Vagina (tissue), 2 donors: ENCODE data around the gene ARHGEF38. TPM values are rescaled to one million over a fixed set of nuclear protein-coding genes. Genes with fewer than 3 reads are reported as not detected.
"Not testable (repeated sequence)": the region's sequence is repeated elsewhere in the genome, so short reads cannot be mapped to it uniquely, and the experiment has no call there.

ENCODE experiments used
- DNase-seq, 2 donors: peaks; one replicate each; pipeline ENCODE4 v3.0.0-alpha.2; 2017; ENCODE audit errors: extremely low spot score in 2 of 2
- H3K27ac ChIP-seq: fragments of 200-600 bp; sonication (generic); one replicate; pipeline ENCODE4 v1.5.1; 2019
- H3K27me3 ChIP-seq: fragments of 200-600 bp; sonication (generic); one replicate; pipeline ENCODE4 v1.5.1; 2019
- H3K36me3 ChIP-seq, 2 donors: fragments of 200-600 bp; sonication (generic); one replicate each; pipeline ENCODE4 v1.5.1; 2017 to 2019
- H3K4me1 ChIP-seq: fragments of 200-600 bp; sonication (generic); one replicate; pipeline ENCODE4 v1.5.1; 2019
- H3K4me3 ChIP-seq, 2 donors: fragments of 200-600 bp; sonication (generic); 1 replicate in 1 of 2; 2 replicates in 1 of 2; pipeline ENCODE4 v1.5.1; 2016 to 2019
- H3K9me3 ChIP-seq: fragments of 200-600 bp; sonication (generic); one replicate; pipeline ENCODE4 v1.5.1; 2019
- POLR2A ChIP-seq, 2 donors: fragments of 450-650 bp; IDR thresholded peaks; one replicate each; pipeline ENCODE4 v1.6.1; 2017; ENCODE audit warnings: antibody characterized with exemption in 2 of 2, mild to moderate bottlenecking in 2 of 2, moderate library complexity in 2 of 2
- POLR2AphosphoS5 ChIP-seq, 2 donors: sonication (generic); formaldehyde crosslinking; IDR thresholded peaks; one replicate each; pipeline ENCODE4 v1.9.0; 2017; ENCODE audit warnings: antibody characterized with exemption in 2 of 2, mild to moderate bottlenecking in 2 of 2, low read depth in 1 of 2; ENCODE audit not compliant: insufficient read depth in 1 of 2
- intact Hi-C: fragments of 100-400 bp; cut with DNase I; formaldehyde crosslinking; loops from one replicate; pipeline ENCODE4 v1.15.1; 2023
- total RNA-seq: library from RNA; depleted of rRNA; stranded (reverse); fragments of >200 nt; gene quantifications from one replicate; pipeline ENCODE4 v1.2.3, GENCODE V29; 2016
- TF ChIP-seq, protein P1 (sequence below), 3 experiments: fragments of 450-650 bp in 2 of 3; fragments of 200-600 bp in 1 of 3; sonication (generic) in 1 of 3; IDR thresholded peaks; one replicate each; pipeline ENCODE4 v1.5.1; 2017 to 2019; ENCODE audit warnings: antibody characterized with exemption in 3 of 3, mild to moderate bottlenecking in 2 of 3, moderate library complexity in 2 of 3

The ARHGEF38 gene
- total RNA-seq, 1 donor from 2014 or later = not detected

- H3K27ac ChIP-seq = no peak overlapping the region
- no peaks in the 10 kb centered on the region for H3K4me1 ChIP-seq
- H3K9me3 ChIP-seq = no peaks in the 10 kb centered on the region
- intact Hi-C loops = no loop called here
- DNase-seq = no peak
- H3K36me3 ChIP-seq = peaks cover 0 to 27% of the 10 kb centered on the region in 2 donors
- H3K27me3 ChIP-seq = no peaks in the 10 kb centered on the region
- TF ChIP-seq POLR2AphosphoS5 (IDR thresholded peaks at IDR 0.05; ENCODE audit: insufficient read depth in 1 of 2, low read depth in 1 of 2) = peak in 1 of 2 donors; percentile 33
- TF ChIP-seq, protein P1, sequence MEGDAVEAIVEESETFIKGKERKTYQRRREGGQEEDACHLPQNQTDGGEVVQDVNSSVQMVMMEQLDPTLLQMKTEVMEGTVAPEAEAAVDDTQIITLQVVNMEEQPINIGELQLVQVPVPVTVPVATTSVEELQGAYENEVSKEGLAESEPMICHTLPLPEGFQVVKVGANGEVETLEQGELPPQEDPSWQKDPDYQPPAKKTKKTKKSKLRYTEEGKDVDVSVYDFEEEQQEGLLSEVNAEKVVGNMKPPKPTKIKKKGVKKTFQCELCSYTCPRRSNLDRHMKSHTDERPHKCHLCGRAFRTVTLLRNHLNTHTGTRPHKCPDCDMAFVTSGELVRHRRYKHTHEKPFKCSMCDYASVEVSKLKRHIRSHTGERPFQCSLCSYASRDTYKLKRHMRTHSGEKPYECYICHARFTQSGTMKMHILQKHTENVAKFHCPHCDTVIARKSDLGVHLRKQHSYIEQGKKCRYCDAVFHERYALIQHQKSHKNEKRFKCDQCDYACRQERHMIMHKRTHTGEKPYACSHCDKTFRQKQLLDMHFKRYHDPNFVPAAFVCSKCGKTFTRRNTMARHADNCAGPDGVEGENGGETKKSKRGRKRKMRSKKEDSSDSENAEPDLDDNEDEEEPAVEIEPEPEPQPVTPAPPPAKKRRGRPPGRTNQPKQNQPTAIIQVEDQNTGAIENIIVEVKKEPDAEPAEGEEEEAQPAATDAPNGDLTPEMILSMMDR (IDR thresholded peaks at IDR 0.05) = no peak
- no peak overlapping the region for H3K4me3 ChIP-seq
These were observed 130.6 kb downstream of the ARHGEF38 start for GRCh38 chr4:105683038-105683437.

- no peaks in the 10 kb centered on the region for H3K27me3 ChIP-seq
- H3K36me3 ChIP-seq = peaks cover 0 to 49% of the 10 kb centered on the region in 2 donors
- H3K27ac ChIP-seq = no peak overlapping the region
- TF ChIP-seq POLR2A (IDR thresholded peaks at IDR 0.05) (no peak), POLR2AphosphoS5 (IDR thresholded peaks at IDR 0.05; ENCODE audit: insufficient read depth in 1 of 2, low read depth in 1 of 2) (no peak)
- TF ChIP-seq, protein P1 (IDR thresholded peaks at IDR 0.05) = no peak
- no peaks in the 10 kb centered on the region for H3K4me1 ChIP-seq
- no peaks in the 10 kb centered on the region for H3K9me3 ChIP-seq
- intact Hi-C loops = no loop called here
- H3K4me3 ChIP-seq = no peak overlapping the region
- DNase-seq = no peak
These were observed 134.2 kb downstream of the ARHGEF38 start for GRCh38 chr4:105686571-105686970.

DNA sequence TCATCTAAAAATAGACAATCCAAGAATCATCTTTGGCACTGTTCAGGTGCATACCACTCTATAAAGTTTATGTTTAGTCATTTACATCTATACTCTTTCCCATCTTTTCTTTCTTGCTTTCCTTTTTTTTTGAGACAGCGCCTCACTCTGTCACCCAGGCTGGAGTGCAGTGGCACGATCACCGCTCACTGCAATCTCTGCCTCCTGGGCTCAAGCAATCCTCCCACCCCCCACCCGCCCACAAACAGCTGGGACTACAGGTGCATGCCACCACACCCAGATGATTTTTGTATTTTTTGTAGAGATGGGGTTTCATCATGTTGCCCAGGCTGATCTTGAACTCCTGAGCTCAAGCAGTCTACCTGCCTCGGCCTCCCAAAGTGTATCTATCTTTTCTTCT is 142.4 kb downstream of the ARHGEF38 start:
- H3K27me3 ChIP-seq, H3K4me1 ChIP-seq, DNase-seq, H3K27ac ChIP-seq, H3K4me3 ChIP-seq, intact Hi-C loops, H3K9me3 ChIP-seq: not testable (repeated sequence)
- peaks cover 0 to 51% of the 10 kb centered on the region in 2 donors for H3K36me3 ChIP-seq

DNA sequence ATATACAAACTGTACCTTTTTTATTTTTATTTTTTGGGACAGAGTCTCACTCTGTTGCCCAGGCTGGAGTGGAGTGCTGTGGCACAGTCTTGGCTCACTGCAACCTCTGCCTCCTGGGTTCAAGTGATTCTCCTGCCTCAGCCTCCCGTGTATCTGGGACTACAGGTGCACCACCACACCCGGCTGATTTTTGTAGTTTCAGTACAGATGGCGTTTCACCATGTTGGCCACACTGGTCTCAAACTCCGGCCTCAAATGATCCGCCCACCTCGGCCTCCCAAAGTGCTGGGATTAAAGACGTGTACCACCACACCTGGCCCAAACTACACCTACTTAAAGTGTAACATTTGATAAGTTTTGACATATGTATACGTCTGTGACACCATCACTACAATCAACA is 143.4 kb downstream of the ARHGEF38 start:
- H3K4me3 ChIP-seq, DNase-seq, H3K4me1 ChIP-seq, intact Hi-C loops, H3K27ac ChIP-seq, H3K9me3 ChIP-seq, H3K27me3 ChIP-seq: not testable (repeated sequence)
- peaks cover 0 to 46% of the 10 kb centered on the region in 2 donors for H3K36me3 ChIP-seq

GRCh38 chr4:105698607-105699006 is 146.2 kb downstream of the ARHGEF38 start:
- intact Hi-C loops = no loop called here
- DNase-seq = no peak
- Histone ChIP-seq H3K4me1 (no peaks in the 10 kb centered on the region), H3K36me3 (peaks cover 0 to 22% of the 10 kb centered on the region in 2 donors), H3K4me3 (no peak overlapping the region), H3K27me3 (no peaks in the 10 kb centered on the region), H3K9me3 (no peaks in the 10 kb centered on the region), H3K27ac (no peak overlapping the region)
- TF ChIP-seq POLR2A (IDR thresholded peaks at IDR 0.05) (no peak), POLR2AphosphoS5 (IDR thresholded peaks at IDR 0.05; ENCODE audit: insufficient read depth in 1 of 2, low read depth in 1 of 2) (no peak)
- TF ChIP-seq, protein P1 (IDR thresholded peaks at IDR 0.05) = no peak

DNA sequence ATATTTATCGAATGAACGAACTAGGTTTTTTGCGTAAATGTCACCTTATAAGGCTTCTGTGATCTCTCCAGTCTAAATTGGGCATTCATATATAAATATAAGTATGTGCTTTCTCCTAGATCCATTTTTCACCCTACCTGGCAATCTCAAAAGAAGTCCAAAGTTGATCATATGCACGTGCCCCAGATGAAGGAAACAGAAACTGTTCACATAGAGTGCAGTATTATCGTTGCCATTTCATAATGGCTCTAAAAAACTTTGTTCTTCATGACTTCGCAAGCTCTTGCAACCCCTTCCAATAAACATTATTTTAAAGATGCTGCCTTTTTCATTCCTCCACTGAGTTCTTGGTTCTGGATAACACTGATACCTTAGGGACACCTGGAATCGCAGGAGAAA is 155.4 kb downstream of the ARHGEF38 start:
- H3K27ac ChIP-seq = peak overlapping the region; percentile 79

More for the DNA sequence above, 155.4 kb downstream of the ARHGEF38 start:
- Histone ChIP-seq H3K4me3 (peak overlapping the region; percentile 92 to 93), H3K27me3 (no peaks in the 10 kb centered on the region), H3K9me3 (no peaks in the 10 kb centered on the region), H3K36me3 (no peaks in the 10 kb centered on the region), H3K4me1 (peaks cover 18% of the 10 kb centered on the region)
- TF ChIP-seq POLR2A (IDR thresholded peaks at IDR 0.05) (no peak), POLR2AphosphoS5 (IDR thresholded peaks at IDR 0.05; ENCODE audit: insufficient read depth in 1 of 2, low read depth in 1 of 2) (no peak)
- TF ChIP-seq, protein P1 (IDR thresholded peaks at IDR 0.05) = no peak
- no peak for DNase-seq
- intact Hi-C loops = no loop called here
